HFF-Myc (cell line): Measurements from ENCODE around the gene GCH1.
"Not testable (repeated sequence)": the region's sequence is repeated elsewhere in the genome, so short reads cannot be mapped to it uniquely, and the experiment has no call there.

Experiments
- DNase-seq: peaks from one replicate; pipeline ENCODE4 v3.0.0-alpha.2; 2011; ENCODE audit warnings: low read depth; ENCODE audit errors: extremely low read depth
- H3K4me3 ChIP-seq: replicated peaks from 2 replicates; pipeline ENCODE4 v1.5.1; 2011; ENCODE audit warnings: low read depth, mild to moderate bottlenecking, control low read depth, low read length
- CTCF ChIP-seq: IDR thresholded peaks from 2 replicates; pipeline ENCODE4 v1.5.1; 2012; ENCODE audit warnings: mild to moderate bottlenecking, low read depth, low read length, control low read depth; ENCODE audit errors: missing control alignments

Gene GCH1

GRCh38 chr14:54804538-54805041, 98.0 kb downstream of the GCH1 start:
- no peak overlapping the region for H3K4me3 ChIP-seq
- no peak for DNase-seq
- TF ChIP-seq CTCF: no peak

GRCh38 chr14:54803926-54804537, 98.6 kb downstream of the GCH1 start:
- H3K4me3 ChIP-seq: no peak overlapping the region
- TF ChIP-seq CTCF: no peak
- DNase-seq: no peak

GRCh38 chr14:54803396-54803795, 99.2 kb downstream of the GCH1 start:
- TF ChIP-seq CTCF: no peak
- H3K4me3 ChIP-seq: no peak overlapping the region
- DNase-seq: no peak

DNA sequence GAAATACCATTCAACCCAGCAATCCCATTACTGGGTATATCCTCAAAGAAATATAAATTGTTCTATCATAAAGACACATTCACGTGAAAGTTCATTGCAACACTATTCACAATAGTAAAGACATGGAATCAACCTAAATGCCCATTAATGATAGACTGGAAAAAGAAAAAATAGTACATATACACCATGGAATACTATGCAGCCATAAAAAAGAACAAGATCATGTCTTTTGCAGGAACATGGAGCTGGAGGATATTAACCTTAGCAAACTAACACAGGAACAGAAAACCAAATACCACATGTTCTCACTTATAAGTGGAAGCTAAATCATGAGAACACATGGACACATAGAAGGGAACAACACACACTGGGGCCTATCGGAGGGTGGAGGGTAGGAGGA, 101.1 kb downstream of the GCH1 start:
- not testable (repeated sequence) for H3K4me3 ChIP-seq, DNase-seq

DNA sequence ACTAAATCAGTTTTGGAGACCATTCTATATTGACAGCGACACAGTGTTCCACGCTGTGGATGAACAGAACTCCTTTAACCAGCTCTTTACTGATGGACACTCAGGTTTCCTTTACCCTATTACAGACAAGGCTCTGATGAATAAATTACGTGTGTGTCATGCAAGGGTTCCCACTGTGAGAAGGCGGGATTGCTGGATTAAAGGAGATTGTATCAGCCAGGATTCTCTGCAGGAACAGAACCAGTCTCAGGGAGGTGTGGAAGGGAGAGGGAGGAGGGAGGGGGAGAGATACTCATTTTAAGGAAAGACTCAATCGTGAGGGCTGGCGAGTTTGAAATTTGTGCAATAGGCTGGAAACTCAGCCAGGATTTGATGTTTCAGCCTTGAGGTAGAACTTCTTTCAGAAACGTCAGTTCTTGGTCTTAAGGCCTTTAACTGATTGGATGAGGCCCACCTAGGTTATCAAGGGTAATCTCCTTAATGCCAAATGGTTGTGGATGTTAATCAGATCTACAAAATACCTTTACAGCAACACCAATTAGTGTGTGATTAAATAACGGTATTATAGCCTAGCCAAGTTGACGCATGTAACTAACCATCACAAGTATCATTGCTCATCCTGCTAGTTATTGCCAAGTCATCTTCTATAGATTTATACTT, 104.0 kb downstream of the GCH1 start:
- TF ChIP-seq CTCF: no peak
- no peak for DNase-seq
- no peak overlapping the region for H3K4me3 ChIP-seq

DNA sequence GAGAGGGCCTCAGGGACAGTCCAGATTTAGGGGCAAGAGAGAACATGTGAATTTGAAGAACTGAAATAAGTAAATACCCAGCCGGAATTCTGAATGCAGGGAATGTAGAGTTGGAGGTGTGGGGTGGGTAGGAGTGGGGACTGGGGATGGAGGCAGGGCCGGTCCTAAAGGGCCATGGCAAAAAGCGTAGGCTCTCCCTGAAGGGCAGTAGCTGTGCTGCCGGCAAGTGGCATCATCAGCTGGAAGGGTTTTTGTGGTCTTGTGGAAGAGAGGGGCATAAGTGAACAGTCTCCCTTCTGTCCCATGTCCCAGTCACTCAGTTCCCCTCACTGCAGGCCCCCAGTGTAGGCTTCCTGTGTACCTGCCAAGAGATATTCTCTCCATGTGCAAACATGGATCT, 104.6 kb downstream of the GCH1 start:
- TF ChIP-seq CTCF: no peak
- no peak for DNase-seq
- no peak overlapping the region for H3K4me3 ChIP-seq

DNA sequence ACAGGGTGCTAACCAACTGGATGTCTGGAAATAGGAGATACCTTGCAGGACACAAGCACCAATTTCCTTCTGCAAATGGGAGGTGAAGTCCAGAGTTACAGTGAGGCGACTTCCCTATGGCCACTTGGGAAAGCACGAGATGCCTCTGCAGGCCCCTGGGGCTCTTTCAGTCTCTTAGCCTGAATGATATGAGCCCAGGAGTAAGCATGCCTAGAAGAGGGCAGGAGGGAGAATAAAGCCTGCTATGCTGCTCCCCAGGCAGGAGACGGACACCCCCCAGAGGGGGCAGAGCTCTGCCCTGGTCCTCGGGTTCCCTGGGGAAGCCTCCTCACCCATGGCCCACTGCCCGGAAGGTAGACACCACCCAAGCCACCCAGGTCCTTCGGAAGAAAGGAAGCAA, 105.1 kb downstream of the GCH1 start:
- DNase-seq: no peak
- TF ChIP-seq CTCF: no peak
- no peak overlapping the region for H3K4me3 ChIP-seq
